Right atrium auricular region (tissue), 2 donors: ENCODE data around the gene NSUN3. TPM values are rescaled to one million over a fixed set of nuclear protein-coding genes. Genes with fewer than 3 reads are reported as not detected.

Experiments used
- DNase-seq: peaks from one replicate; pipeline ENCODE4 v3.0.0-alpha.2; 2019; ENCODE audit warnings: low spot score
- H3K27ac ChIP-seq, 2 donors: fragments of 200-600 bp; sonication (generic); 1 replicate in 1 of 2; 2 replicates in 1 of 2; pipeline ENCODE4 v1.5.1; 2016 to 2019
- H3K27me3 ChIP-seq, 2 donors: fragments of 200-600 bp; sonication (generic); one replicate each; pipeline versions ENCODE4 v1.5.1 to v1.6.0; 2017 to 2019
- H3K36me3 ChIP-seq: fragments of 200-600 bp; sonication (generic); one replicate; pipeline ENCODE4 v1.5.1; 2016
- H3K4me1 ChIP-seq, 2 donors: fragments of 200-600 bp; sonication (generic); one replicate each; pipeline versions ENCODE4 v1.5.1 to v1.6.0; 2017 to 2019
- H3K4me3 ChIP-seq, 2 donors: fragments of 200-600 bp; sonication (generic); 1 replicate in 1 of 2; 2 replicates in 1 of 2; pipeline ENCODE4 v1.5.1; 2017 to 2019; ENCODE audit warnings: mild to moderate bottlenecking in 1 of 2, moderate library complexity in 1 of 2
- H3K9me3 ChIP-seq, 2 donors: fragments of 200-600 bp; sonication (generic); one replicate each; pipeline ENCODE4 v1.5.1; 2019
- CTCF ChIP-seq, 2 donors: fragments of 200-600 bp; sonication (generic); IDR thresholded peaks; one replicate each; pipeline ENCODE4 v1.5.1; 2019; ENCODE audit warnings: antibody characterized with exemption in 2 of 2
- total RNA-seq, 2 donors: library from RNA; depleted of rRNA; stranded (reverse); fragments of >200 nt; gene quantifications; one replicate each; pipeline ENCODE4 v1.1.0, GENCODE V29; 2016

The NSUN3 gene
- total RNA-seq, 2 donors from 2014 or later: 6.1 to 6.6 TPM

DNA sequence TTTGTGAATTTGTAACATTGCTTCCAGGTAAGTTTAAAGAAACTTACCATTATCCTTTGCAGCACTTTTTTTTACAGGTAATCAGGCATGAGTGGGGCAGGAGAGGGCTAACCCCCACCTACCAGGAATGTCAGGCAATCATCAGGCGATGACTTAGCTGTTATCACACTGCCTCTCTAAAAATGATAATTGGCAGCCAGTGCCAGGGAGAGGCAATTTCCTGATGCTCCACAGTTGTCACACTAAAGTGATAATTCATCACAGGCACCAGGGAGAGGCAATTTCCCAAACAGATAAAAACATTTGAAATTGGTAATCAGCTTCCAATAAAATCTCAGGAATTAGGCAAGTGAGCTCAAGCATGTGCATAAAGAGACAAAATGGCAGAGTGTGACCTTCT is 26.3 kb downstream of the NSUN3 start:
- no peak for TF ChIP-seq CTCF (IDR thresholded peaks at IDR 0.05)
- H3K9me3 ChIP-seq: no peaks in the 10 kb centered on the region
- DNase-seq: no peak
- no peak overlapping the region for H3K4me3 ChIP-seq
- H3K27ac ChIP-seq: no peak overlapping the region
- peaks cover 18% of the 10 kb centered on the region for H3K36me3 ChIP-seq
- H3K27me3 ChIP-seq: no peaks in the 10 kb centered on the region
- no peaks in the 10 kb centered on the region for H3K4me1 ChIP-seq

GRCh38 chr3:94092086-94092485 is 29.2 kb downstream of the NSUN3 start:
- Histone ChIP-seq H3K4me3 (no peak overlapping the region), H3K9me3 (no peaks in the 10 kb centered on the region), H3K4me1 (no peaks in the 10 kb centered on the region), H3K27me3 (no peaks in the 10 kb centered on the region), H3K36me3 (peaks cover 37% of the 10 kb centered on the region), H3K27ac (no peak overlapping the region)
- no peak for TF ChIP-seq CTCF (IDR thresholded peaks at IDR 0.05)
- DNase-seq: no peak

GRCh38 chr3:94093151-94093550 is 30.3 kb downstream of the NSUN3 start:
- H3K27ac ChIP-seq: no peak overlapping the region
- no peaks in the 10 kb centered on the region for H3K27me3 ChIP-seq
- H3K4me3 ChIP-seq: no peak overlapping the region
- no peak for TF ChIP-seq CTCF (IDR thresholded peaks at IDR 0.05)
- no peaks in the 10 kb centered on the region for H3K4me1 ChIP-seq
- H3K36me3 ChIP-seq: peaks cover 40% of the 10 kb centered on the region
- no peak for DNase-seq
- no peaks in the 10 kb centered on the region for H3K9me3 ChIP-seq

GRCh38 chr3:94095111-94095510 is 32.2 kb downstream of the NSUN3 start:
- H3K9me3 ChIP-seq: no peaks in the 10 kb centered on the region
- no peak overlapping the region for H3K4me3 ChIP-seq
- H3K27me3 ChIP-seq: no peaks in the 10 kb centered on the region
- H3K4me1 ChIP-seq: no peaks in the 10 kb centered on the region
- peaks cover 40% of the 10 kb centered on the region for H3K36me3 ChIP-seq
- H3K27ac ChIP-seq: no peak overlapping the region
- no peak for TF ChIP-seq CTCF (IDR thresholded peaks at IDR 0.05)
- DNase-seq: no peak

- Histone ChIP-seq H3K4me1 (no peaks in the 10 kb centered on the region), H3K27me3 (no peaks in the 10 kb centered on the region), H3K4me3 (no peak overlapping the region), H3K9me3 (no peaks in the 10 kb centered on the region), H3K27ac (no peak overlapping the region), H3K36me3 (peaks cover 35% of the 10 kb centered on the region)
- TF ChIP-seq CTCF (IDR thresholded peaks at IDR 0.05): no peak
- no peak for DNase-seq
These were observed 35.6 kb downstream of the NSUN3 start for GRCh38 chr3:94098452-94098851.

GRCh38 chr3:94099311-94099710 is 36.5 kb downstream of the NSUN3 start:
- peaks cover 32% of the 10 kb centered on the region for H3K36me3 ChIP-seq
- H3K27me3 ChIP-seq: no peaks in the 10 kb centered on the region
- no peak for DNase-seq
- no peaks in the 10 kb centered on the region for H3K4me1 ChIP-seq
- no peaks in the 10 kb centered on the region for H3K9me3 ChIP-seq
- no peak overlapping the region for H3K4me3 ChIP-seq
- H3K27ac ChIP-seq: no peak overlapping the region
- TF ChIP-seq CTCF (IDR thresholded peaks at IDR 0.05): no peak
